ENCODE data around the gene ORM2.
"Not testable (repeated sequence)": the region's sequence is repeated elsewhere in the genome, so short reads cannot be mapped to it uniquely, and the experiment has no call there.

Gene ORM2

GRCh38 chr9:114315723-114316363 is 13.8 kb upstream of the ORM2 start:
- no peak for DNase-seq (ENCODE audit: low read depth)
- H3K4me3 ChIP-seq (ENCODE audit: low read depth, low read length): no peak overlapping the region
- no peak for TF ChIP-seq CTCF (IDR thresholded peaks at IDR 0.05; ENCODE audit: control insufficient read depth, extremely low read depth, insufficient read depth)

- H3K4me3 ChIP-seq (ENCODE audit: low read depth, low read length): no peak overlapping the region
- DNase-seq (ENCODE audit: low read depth): no peak
- TF ChIP-seq CTCF (IDR thresholded peaks at IDR 0.05; ENCODE audit: control insufficient read depth, extremely low read depth, insufficient read depth): no peak
These were observed 13.0 kb upstream of the ORM2 start for GRCh38 chr9:114316605-114317230.

GRCh38 chr9:114317665-114318357 is 11.9 kb upstream of the ORM2 start:
- DNase-seq (ENCODE audit: low read depth): no peak
- TF ChIP-seq CTCF (IDR thresholded peaks at IDR 0.05; ENCODE audit: control insufficient read depth, extremely low read depth, insufficient read depth): no peak
- H3K4me3 ChIP-seq (ENCODE audit: low read depth, low read length): no peak overlapping the region

- DNase-seq (ENCODE audit: low read depth): no peak
- no peak for TF ChIP-seq CTCF (IDR thresholded peaks at IDR 0.05; ENCODE audit: control insufficient read depth, extremely low read depth, insufficient read depth)
- H3K4me3 ChIP-seq (ENCODE audit: low read depth, low read length): no peak overlapping the region
These were observed 11.3 kb upstream of the ORM2 start for GRCh38 chr9:114318416-114318815.

GRCh38 chr9:114319147-114319546 is 10.5 kb upstream of the ORM2 start:
- H3K4me3 ChIP-seq (ENCODE audit: low read depth, low read length): no peak overlapping the region
- DNase-seq (ENCODE audit: low read depth): no peak
- TF ChIP-seq CTCF (IDR thresholded peaks at IDR 0.05; ENCODE audit: control insufficient read depth, extremely low read depth, insufficient read depth): no peak

GRCh38 chr9:114320710-114321109 is 9.0 kb upstream of the ORM2 start:
- H3K4me3 ChIP-seq (ENCODE audit: low read depth, low read length); DNase-seq (ENCODE audit: low read depth): not testable (repeated sequence)

- no peak overlapping the region for H3K4me3 ChIP-seq (ENCODE audit: low read depth, low read length)
- TF ChIP-seq CTCF (IDR thresholded peaks at IDR 0.05; ENCODE audit: control insufficient read depth, extremely low read depth, insufficient read depth): no peak
- no peak for DNase-seq (ENCODE audit: low read depth)
These were observed 7.9 kb upstream of the ORM2 start for GRCh38 chr9:114321759-114322158.

- not testable (repeated sequence) for H3K4me3 ChIP-seq (ENCODE audit: low read depth, low read length); DNase-seq (ENCODE audit: low read depth)
These were observed 7.4 kb upstream of the ORM2 start for GRCh38 chr9:114322160-114322818.

GRCh38 chr9:114322831-114323531 is 6.7 kb upstream of the ORM2 start, which contains the start of gene ORM1:
Gene ORM1, plus strand, starts transcription at chr9:114323098. Its CDS starts 36 bp downstream, at chr9:114323134.
- not testable (repeated sequence) for H3K4me3 ChIP-seq (ENCODE audit: low read depth, low read length); DNase-seq (ENCODE audit: low read depth)

GRCh38 chr9:114323849-114324248 is 5.8 kb upstream of the ORM2 start:
- DNase-seq (ENCODE audit: low read depth); H3K4me3 ChIP-seq (ENCODE audit: low read depth, low read length): not testable (repeated sequence)

All from LNCaP clone FGC (cell line).